HepG2 (cell line): ENCODE measurements around the gene EPB41L2. TPM values are rescaled to one million over a fixed set of nuclear protein-coding genes. Genes with fewer than 3 reads are reported as not detected.

Experiments
- ATAC-seq: fragments of 200-7000 bp; cut with Tn5 transposase; 3 replicates; pipeline ENCODE4 v1.9.1; 2020; ENCODE audit warnings: mild to moderate bottlenecking, moderate library complexity
- BruUV-seq: library from RNA; stranded (reverse); fragments of 400-500 nt; replicated peaks from 2 replicates; lab custom pipeline; 2021; lab: Mats Ljungman, UMichigan
- CTCF ChIA-PET: fragments of 300-600 bp; formaldehyde crosslinking; extraction: SDS; loops from one replicate; lab custom pipeline; 2021; ENCODE audit warnings: low total read pairs, inconsistent platforms, low intra/inter-chr PET ratio; lab: Yijun Ruan, JAX
- POLR2A ChIA-PET: fragments of 350-600 bp; sonication (Branson Sonifier 250); formaldehyde crosslinking; loops from one replicate; lab custom pipeline; 2020; ENCODE audit warnings: antibody characterized with exemption, inconsistent platforms; lab: Yijun Ruan, JAX
- DNase-seq: peaks from one replicate; pipeline ENCODE4 v3.0.0-alpha.2; 2015; ENCODE audit warnings: low spot score
- FAIRE-seq: peaks from 3 replicates; lab custom pipeline; 2011; peaks lifted over from hg19 to GRCh38; lab: Jason Lieb, UNC
- H2AFZ ChIP-seq: one replicate; pipeline ENCODE4 v1.6.1; 2011; ENCODE audit warnings: low read length, inconsistent platforms
- H3K27ac ChIP-seq: fragments of 300-600 bp; 3 replicates; pipeline ENCODE4 v1.8.0; 2011; ENCODE audit warnings: mixed run types, mild to moderate bottlenecking, mixed read lengths, low read length, inconsistent platforms; ENCODE audit not compliant: insufficient read depth; ENCODE audit errors: extremely low read length
- H3K27me3 ChIP-seq, 2 experiments: fragments of 200-600 bp in 1 of 2; 2 replicates in 1 of 2; 3 replicates in 1 of 2; pipeline versions ENCODE4 v1.6.0 to v1.8.0; 2011; ENCODE audit warnings: low read length in 2 of 2, mild to moderate bottlenecking in 2 of 2, moderate library complexity in 2 of 2, inconsistent platforms in 1 of 2; ENCODE audit not compliant: insufficient read depth in 2 of 2, control insufficient read depth in 1 of 2
- H3K36me3 ChIP-seq, 2 experiments: fragments of 200-600 bp in 1 of 2; replicated peaks in 1 of 2; 2 replicates in 1 of 2; 3 replicates in 1 of 2; pipeline versions ENCODE4 v1.5.1 to v1.8.0; 2011; ENCODE audit warnings: low read length in 2 of 2, inconsistent platforms in 1 of 2; ENCODE audit not compliant: insufficient read depth in 2 of 2, control insufficient read depth in 1 of 2
- H3K4me1 ChIP-seq: 2 replicates; pipeline ENCODE4 v1.5.1; 2012; ENCODE audit warnings: low read length, inconsistent platforms; ENCODE audit not compliant: insufficient read depth
- H3K4me2 ChIP-seq: 2 replicates; pipeline ENCODE4 v1.6.0; 2011; ENCODE audit warnings: low read depth, low read length, inconsistent platforms
- H3K4me3 ChIP-seq, 3 experiments: fragments of 200-600 bp in 1 of 3; sonication (generic), shearing (Covaris generic) in 1 of 3; replicated peaks in 1 of 3; 2 replicates each; pipeline ENCODE4 v1.5.1; 2011 to 2016; ENCODE audit warnings: low read length in 3 of 3, inconsistent platforms in 2 of 3, low read depth in 2 of 3, mild to moderate bottlenecking in 2 of 3, control low read depth in 1 of 3, mixed read lengths in 1 of 3; ENCODE audit not compliant: insufficient read depth in 1 of 3
- H3K79me2 ChIP-seq: one replicate; pipeline ENCODE4 v1.6.1; 2011; ENCODE audit warnings: low read length, inconsistent platforms; ENCODE audit not compliant: insufficient read depth
- H3K9ac ChIP-seq: 2 replicates; pipeline ENCODE4 v1.6.0; 2011; ENCODE audit warnings: mild to moderate bottlenecking, low read depth, low read length, inconsistent platforms; ENCODE audit not compliant: insufficient read depth
- H3K9me3 ChIP-seq: 2 replicates; pipeline ENCODE4 v1.5.1; 2012; ENCODE audit warnings: mild to moderate bottlenecking, low read length
- H4K20me1 ChIP-seq: 2 replicates; pipeline ENCODE4 v1.6.0; 2011; ENCODE audit warnings: inconsistent platforms, mild to moderate bottlenecking, low read length, moderate library complexity; ENCODE audit not compliant: insufficient read depth
- GATA4 ChIP-seq: sonication (generic); IDR thresholded peaks from 2 replicates; pipeline ENCODE4 v1.6.1; 2016; ENCODE audit warnings: antibody characterized with exemption, low read depth, borderline replicate concordance
- GLI4 ChIP-seq: sonication (generic); formaldehyde crosslinking; IDR thresholded peaks from 2 replicates; pipeline ENCODE4 v1.5.1; 2020; ENCODE audit warnings: missing genetic modification reagents, mild to moderate bottlenecking, moderate library complexity, borderline replicate concordance
- HNRNPK ChIP-seq: fragments of 200-400 bp; formaldehyde crosslinking; IDR thresholded peaks from 2 replicates; pipeline ENCODE4 v1.6.1; 2018; ENCODE audit warnings: low read length, low read depth, moderate library complexity, mild to moderate bottlenecking; ENCODE audit not compliant: poor library complexity, severe bottlenecking
- HOXA7 ChIP-seq: sonication (generic); formaldehyde crosslinking; IDR thresholded peaks from 2 replicates; pipeline ENCODE4 v1.8.1; 2022; ENCODE audit warnings: mild to moderate bottlenecking, missing genetic modification reagents, moderate library complexity
- NR2F2 ChIP-seq: IDR thresholded peaks from 2 replicates; pipeline ENCODE4 v1.6.1; 2012; ENCODE audit warnings: low read depth, inconsistent platforms, borderline replicate concordance
- RARA ChIP-seq: IDR thresholded peaks from 2 replicates; pipeline ENCODE4 v1.6.1; 2016; ENCODE audit warnings: missing genetic modification reagents, missing compliant biosample characterization
- RBFOX2 ChIP-seq: fragments of 200-400 bp; formaldehyde crosslinking; IDR thresholded peaks from 2 replicates; pipeline ENCODE4 v1.6.1; 2017; ENCODE audit warnings: low read depth, mild to moderate bottlenecking, low read length
- SCMH1 ChIP-seq: sonication (generic); formaldehyde crosslinking; IDR thresholded peaks from 2 replicates; pipeline ENCODE4 v1.9.0; 2021; ENCODE audit warnings: missing genetic modification reagents, mild to moderate bottlenecking, borderline replicate concordance
- SMAD9 ChIP-seq: sonication (generic); formaldehyde crosslinking; IDR thresholded peaks from 2 replicates; pipeline ENCODE4 v1.5.1; 2020; ENCODE audit warnings: mild to moderate bottlenecking, missing genetic modification reagents
- SRF ChIP-seq: IDR thresholded peaks from 2 replicates; pipeline ENCODE4 v1.6.1; 2011; ENCODE audit warnings: mild to moderate bottlenecking, low read depth, low read length, moderate library complexity
- ZNF232 ChIP-seq: sonication (generic); formaldehyde crosslinking; IDR thresholded peaks from 2 replicates; pipeline ENCODE4 v1.4.0; 2020; ENCODE audit warnings: missing genetic modification reagents, borderline replicate concordance
- ZNF260 ChIP-seq: sonication (generic); formaldehyde crosslinking; IDR thresholded peaks from 2 replicates; pipeline ENCODE4 v1.4.0; 2020; ENCODE audit warnings: missing genetic modification reagents, low read depth, mild to moderate bottlenecking, borderline replicate concordance
- ZNF446 ChIP-seq: sonication (generic); formaldehyde crosslinking; IDR thresholded peaks from 2 replicates; pipeline ENCODE4 v1.5.0; 2020; ENCODE audit warnings: mild to moderate bottlenecking, missing genetic modification reagents
- ZNF616 ChIP-seq: sonication (generic); formaldehyde crosslinking; IDR thresholded peaks from 2 replicates; pipeline ENCODE4 v1.5.0; 2020; ENCODE audit warnings: low read depth, mild to moderate bottlenecking, missing genetic modification reagents
- ZNF619 ChIP-seq: sonication (generic); formaldehyde crosslinking; IDR thresholded peaks from 2 replicates; pipeline ENCODE4 v1.4.0; 2020; ENCODE audit warnings: mild to moderate bottlenecking, missing genetic modification reagents
- WGBS: methylation state at CpG from one replicate; pipeline ENCODE4 v1.1.6; 2017; ENCODE audit warnings: low lambda C conversion rate; 5-methylcytosine and 5-hydroxymethylcytosine counted together
- in situ Hi-C: cut with HindIII; loops from 2 replicates; pipeline ENCODE4 v1.10.0; 2017; ENCODE audit warnings: low pct_unique_long_range_greater_than_20kb; ENCODE audit not compliant: extremely low pct_ligation_motif_present
- intact Hi-C: fragments of 100-400 bp; cut with micrococcal nuclease; formaldehyde crosslinking; loops from one replicate; pipeline ENCODE4 v1.10.0; 2022; ENCODE audit not compliant: unreplicated experiment
- polyA plus RNA-seq, 8 experiments: library from polyadenylated mRNA; depleted of rRNA in 3 of 8; stranded (reverse) in 7 of 8; unstranded in 1 of 8; fragments of >200 nt; fragmentation: Illumina TruSeq in 4 of 8; extraction: Trizol in 4 of 8; gene quantifications; 2 replicates each; pipeline versions ENCODE4 v1.2.1 to v1.2.3, GENCODE V29; 2011 to 2016; ENCODE audit warnings: low read depth in 4 of 8, missing spikeins in 1 of 8, mixed read lengths in 1 of 8; ENCODE audit not compliant: insufficient read depth in 1 of 8
- total RNA-seq, 5 experiments: library from RNA; depleted of rRNA; stranded (reverse); fragments of >200 nt; fragmentation: Illumina TruSeq; extraction: Trizol; gene quantifications; 2 replicates each; pipeline ENCODE4 v1.2.3, GENCODE V29; 2016; ENCODE audit warnings: low read depth in 1 of 5

EPB41L2 gene
- total and polyA plus RNA-seq, 2 of the 13 experiments (the other 11 are each of a cell fraction or from before 2014, with no cell fraction given) = 41.7 to 56.4 TPM

DNA sequence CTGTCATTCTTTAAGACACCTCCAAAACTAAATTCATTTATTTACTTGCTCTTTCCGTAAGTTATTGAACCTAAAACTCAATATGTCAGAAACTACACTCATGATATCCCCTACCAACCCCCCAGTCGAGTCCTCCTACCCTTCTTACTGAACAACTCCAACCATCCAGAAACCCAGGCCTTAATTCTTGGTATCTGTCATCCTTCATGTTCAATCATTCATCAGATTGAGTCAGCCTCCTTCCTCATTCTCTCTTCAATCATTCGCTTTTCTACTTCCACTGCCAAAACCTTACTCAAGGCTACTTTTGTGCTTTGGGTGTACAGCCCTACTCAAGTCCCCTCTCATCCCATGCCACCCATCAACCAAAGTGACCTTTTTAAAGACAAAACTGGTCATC is 140.1 kb downstream of the EPB41L2 start:
- ChIA-PET POLR2A (no interaction called here), CTCF (no interaction called here)
- intact Hi-C loops = no loop called here
- H3K9ac ChIP-seq = no peak overlapping the region
- no peaks in the 10 kb centered on the region for H3K79me2 ChIP-seq
- H3K27me3 ChIP-seq = no peaks in the 10 kb centered on the region
- H4K20me1 ChIP-seq = no peaks in the 10 kb centered on the region
- no peak overlapping the region for H3K27ac ChIP-seq
- H3K4me1 ChIP-seq = peaks cover 7% of the 10 kb centered on the region
- in situ Hi-C loops = no loop called here
- H3K9me3 ChIP-seq = no peaks in the 10 kb centered on the region
- H3K4me2 ChIP-seq = no peak overlapping the region
- no peak overlapping the region for H3K4me3 ChIP-seq
- no peak overlapping the region for H2AFZ ChIP-seq
- no peak for ATAC-seq
- BruUV-seq = no TSS peak
- WGBS = over 99% methylated on average over 3 of the region's 3 CpGs
- H3K36me3 ChIP-seq = peaks cover 2 to 19% of the 10 kb centered on the region in 2 experiments
- FAIRE-seq = no peak
- TF ChIP-seq GATA4 = no peak
- TF ChIP-seq HNRNPK = peak; percentile 24
- TF ChIP-seq RBFOX2 = no peak
- TF ChIP-seq ZNF619 = no peak
- no peak for TF ChIP-seq ZNF616
- TF ChIP-seq ZNF446 (CRISPR knock-in tag) = no peak
- DNase-seq = no peak

DNA sequence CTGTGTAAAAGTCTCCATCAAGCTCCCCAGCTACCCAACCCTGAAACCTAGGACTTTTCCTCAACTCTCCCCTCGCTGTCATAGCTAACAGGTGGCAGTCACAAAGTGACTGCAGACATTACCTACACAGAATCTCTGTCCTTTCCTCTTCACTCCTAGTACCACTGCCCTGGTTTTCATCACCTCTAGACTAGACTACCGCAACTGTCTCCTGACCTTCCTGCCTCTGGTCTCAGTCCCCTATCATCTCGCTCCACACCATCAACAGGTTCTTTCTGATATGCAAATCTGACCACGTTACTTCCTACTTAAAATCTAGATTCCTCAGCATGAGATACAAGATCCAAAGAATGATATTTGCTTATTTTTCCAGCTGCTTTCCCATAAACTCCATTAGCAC is 142.1 kb downstream of the EPB41L2 start:
- H3K9me3 ChIP-seq = no peaks in the 10 kb centered on the region
- ChIA-PET POLR2A (no interaction called here), CTCF (no interaction called here)
- DNase-seq = no peak
- no peak overlapping the region for H2AFZ ChIP-seq
- no peaks in the 10 kb centered on the region for H3K79me2 ChIP-seq
- no peak overlapping the region for H3K9ac ChIP-seq
- no peak overlapping the region for H3K27ac ChIP-seq
- H3K27me3 ChIP-seq = no peaks in the 10 kb centered on the region
- no peak overlapping the region for H3K4me3 ChIP-seq
- TF ChIP-seq SRF (no peak), NR2F2 (no peak), SCMH1 (no peak), ZNF232 (CRISPR knock-in tag) (no peak), HOXA7 (CRISPR knock-in tag) (no peak), GLI4 (CRISPR knock-in tag) (no peak), ZNF260 (CRISPR knock-in tag) (no peak), SMAD9 (CRISPR knock-in tag) (no peak), RARA (no peak), ZNF446 (CRISPR knock-in tag) (no peak)
- intact Hi-C loops (no loop called here), in situ Hi-C loops (no loop called here)
- H3K4me1 ChIP-seq = no peaks in the 10 kb centered on the region
- 90% methylated on average over 4 of the region's 4 CpGs for WGBS
- H3K36me3 ChIP-seq = peaks cover 3 to 15% of the 10 kb centered on the region in 2 experiments
- ATAC-seq = no peak; the same call in 2 of the 3 replicates
- H4K20me1 ChIP-seq = no peaks in the 10 kb centered on the region
- no peak overlapping the region for H3K4me2 ChIP-seq
- no TSS peak for BruUV-seq
- no peak for FAIRE-seq
